Measurements from ENCODE around the gene ADAMTSL1. TPM values are rescaled to one million over a fixed set of nuclear protein-coding genes. Genes with fewer than 3 reads are reported as not detected.

ADAMTSL1 gene
- total and polyA plus RNA-seq, 9 of the 15 experiments (the other 6 are each of a cell fraction or from before 2014, with no cell fraction given), result 0.01 TPM; not detected in 8

DNA sequence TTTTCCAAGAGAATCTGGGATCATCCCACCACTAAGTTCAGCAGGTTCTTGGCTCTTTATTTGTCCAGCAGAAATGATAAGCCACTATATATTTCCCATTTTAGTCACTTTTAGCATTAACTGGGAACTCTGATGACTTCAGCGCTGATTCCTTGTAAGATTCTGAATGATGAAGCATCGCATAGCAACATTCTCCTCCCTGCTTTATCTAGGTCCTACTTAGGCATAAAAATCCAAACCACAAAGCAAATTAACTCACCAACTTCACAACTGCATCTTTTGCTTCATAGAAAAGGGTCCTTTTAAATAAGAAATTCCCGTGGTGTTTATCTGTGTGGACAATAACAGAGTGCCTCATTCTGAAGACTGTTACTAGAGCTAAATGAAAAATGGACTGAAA is 355.1 kb downstream of the ADAMTSL1 start (continued):
- TF ChIP-seq ZBTB40 (IDR thresholded peaks at IDR 0.05), result no peak
- TF ChIP-seq ZBTB40 (CRISPR knock-in tag; IDR thresholded peaks at IDR 0.05), result no peak
- no peak for TF ChIP-seq PCBP2 (IDR thresholded peaks at IDR 0.05; ENCODE audit: low read depth, low read length, poor library complexity, severe bottlenecking)
- no peak for TF ChIP-seq ETS2 (tag; IDR thresholded peaks at IDR 0.05; ENCODE audit: borderline replicate concordance, poor library complexity, severe bottlenecking)
- no peak for TF ChIP-seq CBX2 (IDR thresholded peaks at IDR 0.05; ENCODE audit: insufficient read depth, low read length, poor library complexity, severe bottlenecking)
- no peak for TF ChIP-seq HDAC3 (IDR thresholded peaks at IDR 0.05; ENCODE audit: borderline replicate concordance, partially characterized antibody)
- no peak for TF ChIP-seq IFI16 (CRISPR knock-in tag; IDR thresholded peaks at IDR 0.05)
- no peak for TF ChIP-seq ZNF407 (IDR thresholded peaks at IDR 0.05; ENCODE audit: low read depth)
- no peak for TF ChIP-seq HEY1 (CRISPR knock-in tag; IDR thresholded peaks at IDR 0.05; ENCODE audit: borderline replicate concordance)

All from K562 (cell line).